Right atrium auricular region (tissue), 2 donors: Measurements from ENCODE around the gene ZBTB20. TPM values are rescaled to one million over a fixed set of nuclear protein-coding genes. Genes with fewer than 3 reads are reported as not detected.
A peak's percentile ranks its signal among the peaks of the same experiment; 100 is the strongest.

Source experiments
- DNase-seq: peaks from one replicate; pipeline ENCODE4 v3.0.0-alpha.2; 2019; ENCODE audit warnings: low spot score
- H3K27ac ChIP-seq, 2 donors: fragments of 200-600 bp; sonication (generic); 1 replicate in 1 of 2; 2 replicates in 1 of 2; pipeline ENCODE4 v1.5.1; 2016 to 2019
- H3K27me3 ChIP-seq, 2 donors: fragments of 200-600 bp; sonication (generic); one replicate each; pipeline versions ENCODE4 v1.5.1 to v1.6.0; 2017 to 2019
- H3K36me3 ChIP-seq: fragments of 200-600 bp; sonication (generic); one replicate; pipeline ENCODE4 v1.5.1; 2016
- H3K4me1 ChIP-seq, 2 donors: fragments of 200-600 bp; sonication (generic); one replicate each; pipeline versions ENCODE4 v1.5.1 to v1.6.0; 2017 to 2019
- H3K4me3 ChIP-seq, 2 donors: fragments of 200-600 bp; sonication (generic); 1 replicate in 1 of 2; 2 replicates in 1 of 2; pipeline ENCODE4 v1.5.1; 2017 to 2019; ENCODE audit warnings: mild to moderate bottlenecking in 1 of 2, moderate library complexity in 1 of 2
- H3K9me3 ChIP-seq, 2 donors: fragments of 200-600 bp; sonication (generic); one replicate each; pipeline ENCODE4 v1.5.1; 2019
- CTCF ChIP-seq, 2 donors: fragments of 200-600 bp; sonication (generic); IDR thresholded peaks; one replicate each; pipeline ENCODE4 v1.5.1; 2019; ENCODE audit warnings: antibody characterized with exemption in 2 of 2
- total RNA-seq, 2 donors: library from RNA; depleted of rRNA; stranded (reverse); fragments of >200 nt; gene quantifications; one replicate each; pipeline ENCODE4 v1.1.0, GENCODE V29; 2016

The ZBTB20 gene
- total RNA-seq, 2 donors from 2014 or later, result 84.6 to 90.8 TPM

GRCh38 chr3:114880078-114880477, 267.0 kb downstream of the ZBTB20 start:
- Histone ChIP-seq H3K4me1 (peaks cover 0 to 17% of the 10 kb centered on the region in 2 donors), H3K36me3 (no peaks in the 10 kb centered on the region), H3K4me3 (no peak overlapping the region), H3K27me3 (no peaks in the 10 kb centered on the region), H3K9me3 (no peaks in the 10 kb centered on the region), H3K27ac (peak overlapping the region in 1 of 2 donors; percentile 2)
- DNase-seq, result no peak
- no peak for TF ChIP-seq CTCF (IDR thresholded peaks at IDR 0.05)

- no peak for DNase-seq
Measured at GRCh38 chr3:114879059-114880031, 267.7 kb downstream of the ZBTB20 start.

GRCh38 chr3:114878114-114878839, 268.8 kb downstream of the ZBTB20 start:
- no peak for DNase-seq
- no peaks in the 10 kb centered on the region for H3K36me3 ChIP-seq
- H3K27me3 ChIP-seq, result no peaks in the 10 kb centered on the region
- no peak for TF ChIP-seq CTCF (IDR thresholded peaks at IDR 0.05)
- H3K27ac ChIP-seq, result no peak overlapping the region
- peaks cover 0 to 33% of the 10 kb centered on the region in 2 donors for H3K4me1 ChIP-seq
- H3K4me3 ChIP-seq, result no peak overlapping the region
- no peaks in the 10 kb centered on the region for H3K9me3 ChIP-seq

More at GRCh38 chr3:114879059-114880031, 267.7 kb downstream of the ZBTB20 start:
- Histone ChIP-seq H3K27ac (peak overlapping the region in 1 of 2 donors; percentile 2), H3K36me3 (no peaks in the 10 kb centered on the region), H3K4me3 (no peak overlapping the region), H3K4me1 (peaks cover 0 to 24% of the 10 kb centered on the region in 2 donors), H3K9me3 (no peaks in the 10 kb centered on the region), H3K27me3 (no peaks in the 10 kb centered on the region)
- no peak for TF ChIP-seq CTCF (IDR thresholded peaks at IDR 0.05)

GRCh38 chr3:114877378-114878113, 269.5 kb downstream of the ZBTB20 start:
- no peak for DNase-seq
- H3K4me3 ChIP-seq, result no peak overlapping the region
- H3K36me3 ChIP-seq, result no peaks in the 10 kb centered on the region
- no peaks in the 10 kb centered on the region for H3K27me3 ChIP-seq
- H3K27ac ChIP-seq, result no peak overlapping the region
- peaks cover 0 to 35% of the 10 kb centered on the region in 2 donors for H3K4me1 ChIP-seq
- no peak for TF ChIP-seq CTCF (IDR thresholded peaks at IDR 0.05)
- H3K9me3 ChIP-seq, result no peaks in the 10 kb centered on the region

- no peak for DNase-seq
- TF ChIP-seq CTCF (IDR thresholded peaks at IDR 0.05), result no peak
- Histone ChIP-seq H3K9me3 (no peaks in the 10 kb centered on the region), H3K27me3 (no peaks in the 10 kb centered on the region), H3K36me3 (no peaks in the 10 kb centered on the region), H3K27ac (peak overlapping the region in 1 of 2 donors; percentile 14), H3K4me3 (no peak overlapping the region), H3K4me1 (peaks cover 0 to 37% of the 10 kb centered on the region in 2 donors)
Measured at GRCh38 chr3:114874522-114874971, 272.5 kb downstream of the ZBTB20 start.
